Esophagus muscularis mucosa (tissue), 4 donors: ENCODE measurements around the gene P4HTM. TPM values are rescaled to one million over a fixed set of nuclear protein-coding genes. Genes with fewer than 3 reads are reported as not detected.

Experiments
- DNase-seq: peaks from one replicate; pipeline ENCODE4 v3.0.0-alpha.2; 2017; ENCODE audit errors: extremely low spot score
- H3K27ac ChIP-seq, 4 donors: fragments of 200-600 bp; sonication (generic); replicated peaks in 1 of 4; 1 replicate in 3 of 4; 2 replicates in 1 of 4; pipeline ENCODE4 v1.5.1; 2016 to 2019; ENCODE audit warnings: mild to moderate bottlenecking in 1 of 4
- H3K27me3 ChIP-seq, 4 donors: fragments of 200-600 bp; sonication (generic); one replicate each; pipeline versions ENCODE4 v1.5.1 to v1.6.0; 2016 to 2019
- H3K36me3 ChIP-seq, 4 donors: fragments of 200-600 bp; sonication (generic); one replicate each; pipeline ENCODE4 v1.5.1; 2016 to 2019
- H3K4me1 ChIP-seq, 4 donors: fragments of 200-600 bp; sonication (generic); one replicate each; pipeline ENCODE4 v1.5.1; 2016 to 2019
- H3K4me3 ChIP-seq, 4 donors: fragments of 200-600 bp; sonication (generic); 1 replicate in 2 of 4; 2 replicates in 2 of 4; pipeline ENCODE4 v1.5.1; 2016 to 2019; ENCODE audit warnings: mild to moderate bottlenecking in 4 of 4, moderate library complexity in 1 of 4
- H3K9me3 ChIP-seq, 4 donors: fragments of 200-600 bp; sonication (generic); 1 replicate in 3 of 4; 2 replicates in 1 of 4; pipeline ENCODE4 v1.5.1; 2016 to 2019
- EP300 ChIP-seq: sonication (generic); formaldehyde crosslinking; IDR thresholded peaks from one replicate; pipeline ENCODE4 v1.6.1; 2017; ENCODE audit warnings: antibody characterized with exemption
- POLR2A ChIP-seq: fragments of 450-650 bp; IDR thresholded peaks from one replicate; pipeline ENCODE4 v1.6.1; 2017; ENCODE audit warnings: antibody characterized with exemption, moderate library complexity, mild to moderate bottlenecking, low read depth
- POLR2AphosphoS5 ChIP-seq, 2 donors: sonication (generic); formaldehyde crosslinking; IDR thresholded peaks; one replicate each; pipeline ENCODE4 v1.6.1; 2017; ENCODE audit warnings: antibody characterized with exemption in 2 of 2
- WGBS: methylation state at CpG from one replicate; pipeline ENCODE4 v1.1.5; 2018; 5-methylcytosine and 5-hydroxymethylcytosine counted together
- intact Hi-C: fragments of 100-400 bp; cut with DNase I; formaldehyde crosslinking; loops from one replicate; pipeline ENCODE4 v1.15.1; 2023
- total RNA-seq, 4 donors: library from RNA; depleted of rRNA; stranded (reverse); fragments of >200 nt; gene quantifications; one replicate each; pipeline versions ENCODE4 v1.1.0 to v1.2.1, GENCODE V29; 2016
- TF ChIP-seq, protein P1 (sequence below), 3 experiments: fragments of 200-600 bp in 2 of 3; fragments of 450-650 bp in 1 of 3; sonication (generic) in 2 of 3; IDR thresholded peaks; one replicate each; pipeline ENCODE4 v1.5.1; 2017 to 2019; ENCODE audit warnings: antibody characterized with exemption in 3 of 3, mild to moderate bottlenecking in 2 of 3, moderate library complexity in 1 of 3

Gene P4HTM
- total RNA-seq, 4 donors from 2014 or later: 25.3 to 46.4 (median 35.2) TPM

- 78% methylated on average over 4 of the region's 4 CpGs for WGBS
- Histone ChIP-seq H3K27ac (no peak overlapping the region), H3K4me1 (peaks cover 7 to 30% (median 15%) of the 10 kb centered on the region in 4 donors), H3K36me3 (peaks cover 7 to 17% (median 14%) of the 10 kb centered on the region in 4 donors), H3K27me3 (no peaks in the 10 kb centered on the region), H3K4me3 (no peak overlapping the region), H3K9me3 (no peaks in the 10 kb centered on the region)
- no peak for DNase-seq
- intact Hi-C loops: no loop called here
- TF ChIP-seq, protein P1, sequence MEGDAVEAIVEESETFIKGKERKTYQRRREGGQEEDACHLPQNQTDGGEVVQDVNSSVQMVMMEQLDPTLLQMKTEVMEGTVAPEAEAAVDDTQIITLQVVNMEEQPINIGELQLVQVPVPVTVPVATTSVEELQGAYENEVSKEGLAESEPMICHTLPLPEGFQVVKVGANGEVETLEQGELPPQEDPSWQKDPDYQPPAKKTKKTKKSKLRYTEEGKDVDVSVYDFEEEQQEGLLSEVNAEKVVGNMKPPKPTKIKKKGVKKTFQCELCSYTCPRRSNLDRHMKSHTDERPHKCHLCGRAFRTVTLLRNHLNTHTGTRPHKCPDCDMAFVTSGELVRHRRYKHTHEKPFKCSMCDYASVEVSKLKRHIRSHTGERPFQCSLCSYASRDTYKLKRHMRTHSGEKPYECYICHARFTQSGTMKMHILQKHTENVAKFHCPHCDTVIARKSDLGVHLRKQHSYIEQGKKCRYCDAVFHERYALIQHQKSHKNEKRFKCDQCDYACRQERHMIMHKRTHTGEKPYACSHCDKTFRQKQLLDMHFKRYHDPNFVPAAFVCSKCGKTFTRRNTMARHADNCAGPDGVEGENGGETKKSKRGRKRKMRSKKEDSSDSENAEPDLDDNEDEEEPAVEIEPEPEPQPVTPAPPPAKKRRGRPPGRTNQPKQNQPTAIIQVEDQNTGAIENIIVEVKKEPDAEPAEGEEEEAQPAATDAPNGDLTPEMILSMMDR (IDR thresholded peaks at IDR 0.05): no peak
- no peak for TF ChIP-seq EP300
Measured at GRCh38 chr3:48951764-48952163, 38.3 kb upstream of the P4HTM start.

- no peaks in the 10 kb centered on the region for H3K9me3 ChIP-seq
- intact Hi-C loops: no loop called here
- H3K4me3 ChIP-seq: no peak overlapping the region
- peaks cover 7 to 19% (median 17%) of the 10 kb centered on the region in 4 donors for H3K36me3 ChIP-seq
- H3K4me1 ChIP-seq: peaks cover 8 to 30% (median 17%) of the 10 kb centered on the region in 4 donors
- H3K27me3 ChIP-seq: no peaks in the 10 kb centered on the region
- WGBS: 88% methylated on average over 8 of the region's 8 CpGs
- no peak for TF ChIP-seq POLR2AphosphoS5 (IDR thresholded peaks at IDR 0.05)
- TF ChIP-seq, protein P1 (IDR thresholded peaks at IDR 0.05): peak in 2 of 3 experiments; percentile 21 to 25
- no peak overlapping the region for H3K27ac ChIP-seq
- DNase-seq: no peak
Measured at GRCh38 chr3:48952510-48953118, 37.4 kb upstream of the P4HTM start.

- intact Hi-C loops: no loop called here
- H3K9me3 ChIP-seq: no peaks in the 10 kb centered on the region
Measured at GRCh38 chr3:48957006-48957705, 32.9 kb upstream of the P4HTM start.

GRCh38 chr3:48960841-48961413 lies 29.1 kb upstream of the P4HTM start:
- no peak overlapping the region for H3K27ac ChIP-seq
- no peak for TF ChIP-seq POLR2AphosphoS5 (IDR thresholded peaks at IDR 0.05)
- no peak for TF ChIP-seq POLR2A
- TF ChIP-seq EP300: no peak
- TF ChIP-seq, protein P1 (IDR thresholded peaks at IDR 0.05): no peak
- intact Hi-C loops: no loop called here
- no peak overlapping the region for H3K4me3 ChIP-seq
- DNase-seq: no peak
- H3K27me3 ChIP-seq: no peaks in the 10 kb centered on the region
- H3K9me3 ChIP-seq: no peaks in the 10 kb centered on the region
- 75% methylated on average over 4 of the region's 4 CpGs for WGBS
- H3K4me1 ChIP-seq: peaks cover 0 to 11% (median 0%) of the 10 kb centered on the region in 4 donors
- peaks cover 14 to 63% (median 50%) of the 10 kb centered on the region in 4 donors for H3K36me3 ChIP-seq

More at GRCh38 chr3:48957006-48957705, 32.9 kb upstream of the P4HTM start:
- Histone ChIP-seq H3K4me3 (no peak overlapping the region), H3K27ac (no peak overlapping the region), H3K27me3 (no peaks in the 10 kb centered on the region), H3K36me3 (peaks cover 14 to 41% (median 35%) of the 10 kb centered on the region in 4 donors), H3K4me1 (peaks cover 0 to 14% (median 7%) of the 10 kb centered on the region in 4 donors)
- TF ChIP-seq EP300 (no peak), POLR2A (no peak), POLR2AphosphoS5 (IDR thresholded peaks at IDR 0.05) (no peak)
- TF ChIP-seq, protein P1 (IDR thresholded peaks at IDR 0.05): no peak
- no peak for DNase-seq
- 93% methylated on average over 2 of the region's 2 CpGs for WGBS
